Stomach smooth muscle (tissue), 2 donors: ENCODE measurements around the gene DVL1.

ENCODE experiments used
- H3K27ac ChIP-seq: one replicate; pipeline ENCODE4 v1.7.0; 2013; ENCODE audit warnings: mild to moderate bottlenecking, low read length, inconsistent platforms
- H3K27me3 ChIP-seq, 2 donors: one replicate each; pipeline ENCODE4 v1.7.0; 2013; ENCODE audit warnings: low read length in 2 of 2; ENCODE audit not compliant: insufficient read depth in 2 of 2, control insufficient read depth in 1 of 2
- H3K36me3 ChIP-seq, 2 donors: one replicate each; pipeline ENCODE4 v1.7.0; 2013; ENCODE audit warnings: low read length in 2 of 2; ENCODE audit not compliant: control insufficient read depth in 2 of 2, insufficient read depth in 2 of 2
- H3K4me1 ChIP-seq: one replicate; pipeline ENCODE4 v1.7.0; 2013; ENCODE audit warnings: low read length; ENCODE audit not compliant: control insufficient read depth, insufficient read depth
- H3K4me3 ChIP-seq, 2 donors: one replicate each; pipeline ENCODE4 v1.7.0; 2013; ENCODE audit warnings: low read length in 2 of 2
- H3K9ac ChIP-seq, 2 donors: one replicate each; pipeline ENCODE4 v1.7.0; 2013; ENCODE audit warnings: low read length in 2 of 2, mild to moderate bottlenecking in 1 of 2
- H3K9me3 ChIP-seq, 2 donors: one replicate each; pipeline ENCODE4 v1.7.0; 2013; ENCODE audit warnings: low read length in 2 of 2; ENCODE audit not compliant: control insufficient read depth in 2 of 2
- donor health status: healthy.
- donor health status: Pancreatic carcinoma.

Gene DVL1

GRCh38 chr1:1364266-1364665 lies 15.0 kb upstream of the DVL1 start:
- Histone ChIP-seq H3K27ac (no peak overlapping the region), H3K9ac (no peak overlapping the region), H3K27me3 (no peaks in the 10 kb centered on the region), H3K4me1 (peaks cover 23% of the 10 kb centered on the region), H3K36me3 (no peaks in the 10 kb centered on the region), H3K4me3 (no peak overlapping the region), H3K9me3 (no peaks in the 10 kb centered on the region)

GRCh38 chr1:1361982-1362423 lies 12.8 kb upstream of the DVL1 start:
- H3K9me3 ChIP-seq = no peaks in the 10 kb centered on the region
- no peaks in the 10 kb centered on the region for H3K36me3 ChIP-seq
- H3K4me3 ChIP-seq = peak overlapping the region in 1 of 2 donors; percentile 15
- no peak overlapping the region for H3K9ac ChIP-seq
- H3K27ac ChIP-seq = peak overlapping the region; percentile 31
- peaks cover 35% of the 10 kb centered on the region for H3K4me1 ChIP-seq
- H3K27me3 ChIP-seq = no peaks in the 10 kb centered on the region

GRCh38 chr1:1361233-1361981 lies 12.2 kb upstream of the DVL1 start:
- H3K4me1 ChIP-seq = peaks cover 38% of the 10 kb centered on the region
- peak overlapping the region; percentile 31 for H3K27ac ChIP-seq
- no peak overlapping the region for H3K4me3 ChIP-seq
- H3K9ac ChIP-seq = no peak overlapping the region
- H3K27me3 ChIP-seq = no peaks in the 10 kb centered on the region
- H3K9me3 ChIP-seq = no peaks in the 10 kb centered on the region
- no peaks in the 10 kb centered on the region for H3K36me3 ChIP-seq

GRCh38 chr1:1360506-1361169 lies 11.4 kb upstream of the DVL1 start:
- Histone ChIP-seq H3K4me3 (peak overlapping the region in 1 of 2 donors; percentile 22), H3K36me3 (no peaks in the 10 kb centered on the region), H3K27me3 (no peaks in the 10 kb centered on the region), H3K9me3 (no peaks in the 10 kb centered on the region), H3K9ac (no peak overlapping the region), H3K4me1 (peaks cover 41% of the 10 kb centered on the region), H3K27ac (peak overlapping the region; percentile 46)

- Histone ChIP-seq H3K9ac (peak overlapping the region in 1 of 2 donors; percentile 15), H3K27ac (peak overlapping the region; percentile 87), H3K27me3 (no peaks in the 10 kb centered on the region), H3K4me1 (peaks cover 44% of the 10 kb centered on the region), H3K36me3 (no peaks in the 10 kb centered on the region), H3K4me3 (no peak overlapping the region), H3K9me3 (no peaks in the 10 kb centered on the region)
These were observed 10.6 kb upstream of the DVL1 start for GRCh38 chr1:1359664-1360468.

GRCh38 chr1:1359308-1359663 lies 10.1 kb upstream of the DVL1 start:
- no peaks in the 10 kb centered on the region for H3K27me3 ChIP-seq
- peaks cover 50% of the 10 kb centered on the region for H3K4me1 ChIP-seq

GRCh38 chr1:1358433-1359271 lies 9.4 kb upstream of the DVL1 start, which contains the start of gene MXRA8:
MXRA8 (minus strand) TSS chr1:1358555; CDS start chr1:1358504, 51 bp downstream.
- Histone ChIP-seq H3K36me3 (no peaks in the 10 kb centered on the region), H3K27me3 (no peaks in the 10 kb centered on the region), H3K9ac (peak within 1 kb of the TSS; percentile 57 to 80), H3K4me3 (peak within 1 kb of the TSS; percentile 72 to 78), H3K4me1 (peaks cover 55% of the 10 kb centered on the region), H3K9me3 (no peaks in the 10 kb centered on the region), H3K27ac (peak within 1 kb of the TSS; percentile 87)

More at GRCh38 chr1:1359308-1359663, 10.1 kb upstream of the DVL1 start:
- Histone ChIP-seq H3K36me3 (no peaks in the 10 kb centered on the region), H3K4me3 (peak overlapping the region in 1 of 2 donors; percentile 78), H3K9me3 (no peaks in the 10 kb centered on the region), H3K9ac (no peak overlapping the region), H3K27ac (peak overlapping the region; percentile 87)

- Histone ChIP-seq H3K27me3 (no peaks in the 10 kb centered on the region), H3K36me3 (no peaks in the 10 kb centered on the region), H3K4me3 (peak overlapping the region; percentile 72 to 78), H3K4me1 (peaks cover 62% of the 10 kb centered on the region), H3K9ac (peak overlapping the region; percentile 57 to 80), H3K9me3 (no peaks in the 10 kb centered on the region), H3K27ac (peak overlapping the region; percentile 87)
These were observed 8.7 kb upstream of the DVL1 start for GRCh38 chr1:1357871-1358432.

- no peaks in the 10 kb centered on the region for H3K9me3 ChIP-seq
- peak overlapping the region; percentile 57 to 68 for H3K9ac ChIP-seq
- H3K4me1 ChIP-seq = peaks cover 67% of the 10 kb centered on the region
- peak overlapping the region; percentile 87 for H3K27ac ChIP-seq
- H3K4me3 ChIP-seq = peak overlapping the region; percentile 72 to 78
- H3K27me3 ChIP-seq = no peaks in the 10 kb centered on the region
- peaks cover 0 to 2% of the 10 kb centered on the region in 2 donors for H3K36me3 ChIP-seq
These were observed 7.7 kb upstream of the DVL1 start for GRCh38 chr1:1356796-1357401.
